NCI-H446 (cell line): ENCODE data around the gene IQCF2.
"Not testable (repeated sequence)": the region's sequence is repeated elsewhere in the genome, so short reads cannot be mapped to it uniquely, and the experiment has no call there.

Experiments
- DNase-seq, 2 experiments: peaks; one replicate each; lab custom pipeline; 2025; lab: John Stamatoyannopoulos, UW

The IQCF2 gene

GRCh38 chr3:51860703-51861665 is at the start of gene IQCF2:
Gene IQCF2 (plus strand): TSS chr3:51861615. CDS start chr3:51861667, 52 bp downstream.
- DNase-seq, result no peak

- no peak for DNase-seq
Measured at GRCh38 chr3:51813539-51813938, 47.9 kb upstream of the IQCF2 start.

- DNase-seq, result no peak
Measured at GRCh38 chr3:51814034-51814433, 47.4 kb upstream of the IQCF2 start.

GRCh38 chr3:51815614-51816013 is 45.8 kb upstream of the IQCF2 start:
- DNase-seq, result no peak

GRCh38 chr3:51816723-51817122 is 44.7 kb upstream of the IQCF2 start:
- no peak for DNase-seq

- DNase-seq, result no peak
Measured at GRCh38 chr3:51817375-51817774, 44.0 kb upstream of the IQCF2 start.

- no peak for DNase-seq
Measured at GRCh38 chr3:51819151-51819550, 42.3 kb upstream of the IQCF2 start.

GRCh38 chr3:51819709-51820406 is 41.6 kb upstream of the IQCF2 start:
- no peak for DNase-seq

- no peak for DNase-seq
Measured at GRCh38 chr3:51828297-51828696, 33.1 kb upstream of the IQCF2 start.

- DNase-seq, result no peak
Measured at GRCh38 chr3:51830345-51830744, 31.1 kb upstream of the IQCF2 start.

- DNase-seq, result no peak
Measured at GRCh38 chr3:51830836-51831385, 30.5 kb upstream of the IQCF2 start.

- no peak for DNase-seq
Measured at GRCh38 chr3:51836606-51837005, 24.8 kb upstream of the IQCF2 start.

- no peak for DNase-seq
Measured at GRCh38 chr3:51845129-51845528, 16.3 kb upstream of the IQCF2 start.

- DNase-seq, result not testable (repeated sequence)
Measured at GRCh38 chr3:51855411-51855810, 6.0 kb upstream of the IQCF2 start.

GRCh38 chr3:51862886-51863285 is 1.5 kb downstream of the IQCF2 start:
- no peak for DNase-seq

- not testable (repeated sequence) for DNase-seq
Measured at GRCh38 chr3:51868896-51869295, 7.5 kb downstream of the IQCF2 start.

GRCh38 chr3:51869304-51869703 is 7.9 kb downstream of the IQCF2 start:
- no peak for DNase-seq

- DNase-seq, result no peak
Measured at GRCh38 chr3:51873253-51873766, 11.9 kb downstream of the IQCF2 start.

- no peak for DNase-seq
Measured at GRCh38 chr3:51873876-51874275, 12.5 kb downstream of the IQCF2 start.

GRCh38 chr3:51874411-51874810 is 13.0 kb downstream of the IQCF2 start:
- no peak for DNase-seq

- DNase-seq, result no peak
Measured at GRCh38 chr3:51874889-51875288, 13.5 kb downstream of the IQCF2 start.

- DNase-seq, result no peak
Measured at GRCh38 chr3:51875501-51875900, 14.1 kb downstream of the IQCF2 start, which contains the start of gene IQCF5. Gene IQCF5 (minus strand): TSS chr3:51875601. CDS start chr3:51875531, 70 bp downstream.
